GM12878 (cell line): Measurements from ENCODE around the gene PLCB4.

Experiments used
- ASH2L ChIP-seq: fragments of 300-600, 200-600 bp; sonication (generic); IDR thresholded peaks from 2 replicates; pipeline ENCODE4 v1.6.1; 2017; ENCODE audit warnings: low read depth, mild to moderate bottlenecking, borderline replicate concordance
- BRCA1 ChIP-seq: IDR thresholded peaks from 2 replicates; pipeline ENCODE4 v1.6.1; 2011; ENCODE audit warnings: low read depth, low read length, improper control_type of control experiment
- EZH2 ChIP-seq: IDR thresholded peaks from 2 replicates; pipeline ENCODE4 v1.6.1; 2012; ENCODE audit warnings: low read depth, mild to moderate bottlenecking, control low read depth, inconsistent platforms, low read length, borderline replicate concordance; ENCODE audit not compliant: control insufficient read depth
- SP1 ChIP-seq: IDR thresholded peaks from one replicate; pipeline ENCODE4 v1.6.1; 2011; ENCODE audit warnings: low read depth, low read length
- TAF1 ChIP-seq: IDR thresholded peaks from 2 replicates; pipeline ENCODE4 v1.6.1; 2011; ENCODE audit warnings: mild to moderate bottlenecking, low read depth, low read length, borderline replicate concordance
- TF ChIP-seq, protein P1 (sequence below), 3 experiments: IDR thresholded peaks in 2 of 3; conservative IDR thresholded peaks in 1 of 3; 2 replicates each; pipeline ENCODE4 v1.5.1; 2011; ENCODE audit warnings: low read depth in 3 of 3, low read length in 3 of 3, mild to moderate bottlenecking in 3 of 3, control low read depth in 2 of 3, moderate library complexity in 2 of 3, inconsistent platforms in 1 of 3, mixed read lengths in 1 of 3; ENCODE audit not compliant: control insufficient read depth in 2 of 3, insufficient read depth in 1 of 3; ENCODE audit errors: extremely low read depth in 1 of 3
- TF ChIP-seq, protein P2 (sequence below): fragments of 450-650 bp; formaldehyde crosslinking; IDR thresholded peaks from 2 replicates; pipeline ENCODE4 v1.5.0; 2022; ENCODE audit warnings: mild to moderate bottlenecking, missing genetic modification characterization
- TF ChIP-seq, protein P3 (sequence below): IDR thresholded peaks from 2 replicates; pipeline ENCODE4 v1.6.1; 2012; ENCODE audit warnings: mild to moderate bottlenecking, low read depth, low read length
- TF ChIP-seq, protein P4 (sequence below): IDR thresholded peaks from 2 replicates; pipeline ENCODE4 v1.6.1; 2011; ENCODE audit warnings: borderline replicate concordance, low read depth, mild to moderate bottlenecking, moderate library complexity, low read length; ENCODE audit not compliant: insufficient read depth, poor library complexity, severe bottlenecking

DNA sequence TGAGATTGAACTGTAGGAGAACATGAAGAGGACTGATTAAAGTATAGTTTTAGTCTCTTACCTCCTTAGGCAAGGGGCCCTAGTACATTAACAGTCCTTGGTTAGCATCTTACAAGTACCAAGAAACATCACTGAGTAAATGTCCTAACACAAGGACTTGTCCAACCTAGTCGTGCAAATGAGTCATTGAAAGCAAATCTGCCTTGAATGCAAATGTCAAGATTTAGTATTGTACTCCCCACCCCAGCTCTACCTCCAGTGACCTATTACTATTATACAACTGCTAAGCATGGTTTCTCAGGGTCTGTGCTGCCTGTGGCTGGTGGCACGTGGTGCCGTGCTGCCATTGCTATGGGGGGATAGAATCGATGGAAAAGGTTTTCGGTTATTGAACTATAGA, 138.4 kb downstream of the PLCB4 start:
- TF ChIP-seq, protein P1, sequence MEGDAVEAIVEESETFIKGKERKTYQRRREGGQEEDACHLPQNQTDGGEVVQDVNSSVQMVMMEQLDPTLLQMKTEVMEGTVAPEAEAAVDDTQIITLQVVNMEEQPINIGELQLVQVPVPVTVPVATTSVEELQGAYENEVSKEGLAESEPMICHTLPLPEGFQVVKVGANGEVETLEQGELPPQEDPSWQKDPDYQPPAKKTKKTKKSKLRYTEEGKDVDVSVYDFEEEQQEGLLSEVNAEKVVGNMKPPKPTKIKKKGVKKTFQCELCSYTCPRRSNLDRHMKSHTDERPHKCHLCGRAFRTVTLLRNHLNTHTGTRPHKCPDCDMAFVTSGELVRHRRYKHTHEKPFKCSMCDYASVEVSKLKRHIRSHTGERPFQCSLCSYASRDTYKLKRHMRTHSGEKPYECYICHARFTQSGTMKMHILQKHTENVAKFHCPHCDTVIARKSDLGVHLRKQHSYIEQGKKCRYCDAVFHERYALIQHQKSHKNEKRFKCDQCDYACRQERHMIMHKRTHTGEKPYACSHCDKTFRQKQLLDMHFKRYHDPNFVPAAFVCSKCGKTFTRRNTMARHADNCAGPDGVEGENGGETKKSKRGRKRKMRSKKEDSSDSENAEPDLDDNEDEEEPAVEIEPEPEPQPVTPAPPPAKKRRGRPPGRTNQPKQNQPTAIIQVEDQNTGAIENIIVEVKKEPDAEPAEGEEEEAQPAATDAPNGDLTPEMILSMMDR (IDR thresholded peaks at IDR 0.05 in 2 of 3, conservative IDR thresholded peaks at IDR 0.05 in 1 of 3; ENCODE audit: control insufficient read depth in 2 of 3, extremely low read depth in 1 of 3, insufficient read depth in 1 of 3, low read depth in 3 of 3, low read length in 3 of 3) = no peak
- TF ChIP-seq TAF1 = no peak
- TF ChIP-seq EZH2 = no peak
- TF ChIP-seq, protein P2, sequence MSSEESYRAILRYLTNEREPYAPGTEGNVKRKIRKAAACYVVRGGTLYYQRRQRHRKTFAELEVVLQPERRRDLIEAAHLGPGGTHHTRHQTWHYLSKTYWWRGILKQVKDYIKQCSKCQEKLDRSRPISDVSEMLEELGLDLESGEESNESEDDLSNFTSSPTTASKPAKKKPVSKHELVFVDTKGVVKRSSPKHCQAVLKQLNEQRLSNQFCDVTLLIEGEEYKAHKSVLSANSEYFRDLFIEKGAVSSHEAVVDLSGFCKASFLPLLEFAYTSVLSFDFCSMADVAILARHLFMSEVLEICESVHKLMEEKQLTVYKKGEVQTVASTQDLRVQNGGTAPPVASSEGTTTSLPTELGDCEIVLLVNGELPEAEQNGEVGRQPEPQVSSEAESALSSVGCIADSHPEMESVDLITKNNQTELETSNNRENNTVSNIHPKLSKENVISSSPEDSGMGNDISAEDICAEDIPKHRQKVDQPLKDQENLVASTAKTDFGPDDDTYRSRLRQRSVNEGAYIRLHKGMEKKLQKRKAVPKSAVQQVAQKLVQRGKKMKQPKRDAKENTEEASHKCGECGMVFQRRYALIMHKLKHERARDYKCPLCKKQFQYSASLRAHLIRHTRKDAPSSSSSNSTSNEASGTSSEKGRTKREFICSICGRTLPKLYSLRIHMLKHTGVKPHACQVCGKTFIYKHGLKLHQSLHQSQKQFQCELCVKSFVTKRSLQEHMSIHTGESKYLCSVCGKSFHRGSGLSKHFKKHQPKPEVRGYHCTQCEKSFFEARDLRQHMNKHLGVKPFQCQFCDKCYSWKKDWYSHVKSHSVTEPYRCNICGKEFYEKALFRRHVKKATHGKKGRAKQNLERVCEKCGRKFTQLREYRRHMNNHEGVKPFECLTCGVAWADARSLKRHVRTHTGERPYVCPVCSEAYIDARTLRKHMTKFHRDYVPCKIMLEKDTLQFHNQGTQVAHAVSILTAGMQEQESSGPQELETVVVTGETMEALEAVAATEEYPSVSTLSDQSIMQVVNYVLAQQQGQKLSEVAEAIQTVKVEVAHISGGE (CRISPR knock-in tag) = no peak
- TF ChIP-seq, protein P3, sequence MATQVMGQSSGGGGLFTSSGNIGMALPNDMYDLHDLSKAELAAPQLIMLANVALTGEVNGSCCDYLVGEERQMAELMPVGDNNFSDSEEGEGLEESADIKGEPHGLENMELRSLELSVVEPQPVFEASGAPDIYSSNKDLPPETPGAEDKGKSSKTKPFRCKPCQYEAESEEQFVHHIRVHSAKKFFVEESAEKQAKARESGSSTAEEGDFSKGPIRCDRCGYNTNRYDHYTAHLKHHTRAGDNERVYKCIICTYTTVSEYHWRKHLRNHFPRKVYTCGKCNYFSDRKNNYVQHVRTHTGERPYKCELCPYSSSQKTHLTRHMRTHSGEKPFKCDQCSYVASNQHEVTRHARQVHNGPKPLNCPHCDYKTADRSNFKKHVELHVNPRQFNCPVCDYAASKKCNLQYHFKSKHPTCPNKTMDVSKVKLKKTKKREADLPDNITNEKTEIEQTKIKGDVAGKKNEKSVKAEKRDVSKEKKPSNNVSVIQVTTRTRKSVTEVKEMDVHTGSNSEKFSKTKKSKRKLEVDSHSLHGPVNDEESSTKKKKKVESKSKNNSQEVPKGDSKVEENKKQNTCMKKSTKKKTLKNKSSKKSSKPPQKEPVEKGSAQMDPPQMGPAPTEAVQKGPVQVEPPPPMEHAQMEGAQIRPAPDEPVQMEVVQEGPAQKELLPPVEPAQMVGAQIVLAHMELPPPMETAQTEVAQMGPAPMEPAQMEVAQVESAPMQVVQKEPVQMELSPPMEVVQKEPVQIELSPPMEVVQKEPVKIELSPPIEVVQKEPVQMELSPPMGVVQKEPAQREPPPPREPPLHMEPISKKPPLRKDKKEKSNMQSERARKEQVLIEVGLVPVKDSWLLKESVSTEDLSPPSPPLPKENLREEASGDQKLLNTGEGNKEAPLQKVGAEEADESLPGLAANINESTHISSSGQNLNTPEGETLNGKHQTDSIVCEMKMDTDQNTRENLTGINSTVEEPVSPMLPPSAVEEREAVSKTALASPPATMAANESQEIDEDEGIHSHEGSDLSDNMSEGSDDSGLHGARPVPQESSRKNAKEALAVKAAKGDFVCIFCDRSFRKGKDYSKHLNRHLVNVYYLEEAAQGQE = no peak
- TF ChIP-seq BRCA1 = no peak
- TF ChIP-seq, protein P4, sequence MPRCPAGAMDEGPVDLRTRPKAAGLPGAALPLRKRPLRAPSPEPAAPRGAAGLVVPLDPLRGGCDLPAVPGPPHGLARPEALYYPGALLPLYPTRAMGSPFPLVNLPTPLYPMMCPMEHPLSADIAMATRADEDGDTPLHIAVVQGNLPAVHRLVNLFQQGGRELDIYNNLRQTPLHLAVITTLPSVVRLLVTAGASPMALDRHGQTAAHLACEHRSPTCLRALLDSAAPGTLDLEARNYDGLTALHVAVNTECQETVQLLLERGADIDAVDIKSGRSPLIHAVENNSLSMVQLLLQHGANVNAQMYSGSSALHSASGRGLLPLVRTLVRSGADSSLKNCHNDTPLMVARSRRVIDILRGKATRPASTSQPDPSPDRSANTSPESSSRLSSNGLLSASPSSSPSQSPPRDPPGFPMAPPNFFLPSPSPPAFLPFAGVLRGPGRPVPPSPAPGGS = no peak
- TF ChIP-seq ASH2L = no peak
- no peak for TF ChIP-seq SP1
